Germinal center (tissue), 1 donor: ENCODE measurements around the gene CERS4.
"Not testable (repeated sequence)": the region's sequence is repeated elsewhere in the genome, so short reads cannot be mapped to it uniquely, and the experiment has no call there.

Experiments used
- DNase-seq: peaks from one replicate; pipeline ENCODE4 v3.0.0; 2012; ENCODE audit warnings: mixed read lengths, low spot score

Gene CERS4

GRCh38 chr19:8243146-8243545, 34.0 kb downstream of the CERS4 start:
- no peak for DNase-seq

GRCh38 chr19:8244442-8244841, 35.3 kb downstream of the CERS4 start:
- DNase-seq, result no peak

GRCh38 chr19:8245869-8246835, 37.0 kb downstream of the CERS4 start:
- no peak for DNase-seq

- DNase-seq, result not testable (repeated sequence)
These were observed 38.1 kb downstream of the CERS4 start for GRCh38 chr19:8247129-8247890.

GRCh38 chr19:8248348-8249328, 39.5 kb downstream of the CERS4 start:
- DNase-seq, result no peak

GRCh38 chr19:8250596-8250995, 41.4 kb downstream of the CERS4 start:
- DNase-seq, result no peak

GRCh38 chr19:8251025-8251472, 41.9 kb downstream of the CERS4 start:
- DNase-seq, result no peak

GRCh38 chr19:8252922-8253589, 43.9 kb downstream of the CERS4 start:
- peak; percentile 87 for DNase-seq

GRCh38 chr19:8253678-8254077, 44.5 kb downstream of the CERS4 start:
- no peak for DNase-seq

- no peak for DNase-seq
These were observed 45.3 kb downstream of the CERS4 start for GRCh38 chr19:8254286-8255001.

GRCh38 chr19:8255426-8256125, 46.4 kb downstream of the CERS4 start:
- DNase-seq, result no peak

- DNase-seq, result no peak
These were observed 47.3 kb downstream of the CERS4 start for GRCh38 chr19:8256276-8257051.

GRCh38 chr19:8257052-8257443, 47.9 kb downstream of the CERS4 start:
- DNase-seq, result no peak

GRCh38 chr19:8259142-8259921, 50.2 kb downstream of the CERS4 start:
- no peak for DNase-seq

GRCh38 chr19:8259922-8260247, 50.7 kb downstream of the CERS4 start:
- no peak for DNase-seq

- no peak for DNase-seq
These were observed 52.2 kb downstream of the CERS4 start for GRCh38 chr19:8261347-8261746.

GRCh38 chr19:8261881-8262280, 52.7 kb downstream of the CERS4 start:
- DNase-seq, result no peak

- no peak for DNase-seq
These were observed 53.3 kb downstream of the CERS4 start for GRCh38 chr19:8262431-8262830.
